T47D (cell line): ENCODE measurements around the gene BMPR2.

Source experiments
- DNase-seq, 2 experiments: peaks; one replicate each; pipeline versions ENCODE4 v3.0.0 to v3.0.0-alpha.2; 2011 to 2012; ENCODE audit warnings: low read depth in 1 of 2, low spot score in 1 of 2
- JUND ChIP-seq: IDR thresholded peaks from 2 replicates; pipeline ENCODE4 v1.6.1; 2012; ENCODE audit warnings: low read depth
- in situ Hi-C: cut with HindIII; loops from 2 replicates; pipeline ENCODE4 v1.10.0; 2016; ENCODE audit warnings: low sequenced_read_pairs, low pct_unique_long_range_greater_than_20kb

The BMPR2 gene

DNA sequence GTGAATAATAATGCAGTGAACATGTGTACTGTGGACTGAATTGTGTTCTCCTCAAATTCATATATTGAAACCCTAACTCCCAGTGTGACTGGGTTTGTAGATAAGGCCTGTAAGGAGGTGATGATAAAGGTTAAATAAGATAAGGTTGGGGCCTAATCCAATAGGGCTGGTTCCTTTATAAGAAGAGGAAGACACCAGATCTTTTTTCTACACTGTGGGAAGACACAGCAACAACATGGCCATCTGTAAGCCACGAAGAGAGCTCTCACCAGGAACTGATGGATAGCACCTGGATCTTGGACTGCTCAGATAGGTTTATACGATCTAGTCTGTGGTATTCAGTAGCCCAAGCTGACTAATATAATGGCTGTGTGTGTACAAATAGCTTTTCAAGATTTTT lies 66.8 kb downstream of the BMPR2 start:
- no peak for DNase-seq
- TF ChIP-seq JUND, result no peak

DNA sequence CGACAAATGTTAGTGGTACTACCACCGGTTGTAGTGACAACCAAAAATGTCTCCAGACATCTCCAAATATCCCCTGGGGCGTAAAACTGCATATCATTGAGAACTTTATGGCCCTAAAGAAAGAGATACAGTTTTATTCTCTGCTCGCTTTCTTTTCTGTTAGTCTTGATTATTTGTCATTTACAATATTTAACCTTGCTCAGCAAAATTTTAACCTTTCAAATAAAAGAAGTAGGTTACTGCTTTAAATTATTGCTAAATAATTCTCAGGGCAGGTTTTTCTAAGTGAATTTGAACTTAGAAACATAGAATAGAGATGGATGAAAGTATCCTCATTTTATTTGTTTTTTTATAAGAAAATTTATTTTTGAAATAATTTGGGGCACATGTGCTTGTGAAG lies 67.9 kb downstream of the BMPR2 start:
- in situ Hi-C loops, result no loop called here
- DNase-seq, result no peak
- no peak for TF ChIP-seq JUND

More for the DNA sequence above, 66.8 kb downstream of the BMPR2 start:
- in situ Hi-C loops, result no loop called here

DNA sequence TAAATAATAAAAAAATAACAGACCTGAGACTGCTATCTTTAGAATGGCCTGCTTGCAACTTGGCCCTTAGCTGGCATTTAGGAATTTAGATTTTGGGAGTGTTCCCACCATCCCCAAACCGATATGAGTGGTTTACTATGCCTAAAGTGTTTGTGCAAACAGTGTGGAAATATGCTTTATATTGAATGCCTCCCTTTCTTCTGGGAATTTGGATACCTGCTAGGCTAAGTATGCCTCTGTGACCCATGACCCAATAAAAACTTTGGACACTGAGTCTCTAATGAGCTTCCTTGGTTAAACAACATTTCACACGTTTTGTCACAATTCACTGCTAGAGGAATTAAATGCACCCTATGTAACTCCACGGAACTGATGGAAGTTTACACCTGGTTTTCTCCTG lies 73.2 kb downstream of the BMPR2 start:
- TF ChIP-seq JUND, result no peak
- DNase-seq, result no peak
- in situ Hi-C loops, result no loop called here

DNA sequence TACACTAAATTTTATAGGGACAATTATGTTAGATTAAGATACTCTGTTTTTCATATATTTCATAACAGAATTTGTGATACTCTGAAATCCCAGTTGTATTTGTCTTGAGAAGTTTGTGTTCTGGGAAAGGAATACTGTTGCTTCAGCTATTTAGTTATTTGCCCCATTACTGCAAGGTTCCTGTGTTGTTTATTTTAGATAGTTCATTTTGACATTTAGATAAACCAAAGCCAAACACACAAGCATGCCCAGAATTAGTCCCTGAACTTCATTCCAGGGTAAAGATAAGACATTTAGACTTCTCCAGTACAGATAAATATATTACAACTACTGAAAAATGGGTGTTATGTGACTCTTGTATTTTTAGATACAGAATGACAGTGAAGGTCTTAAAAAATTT lies 74.7 kb downstream of the BMPR2 start:
- in situ Hi-C loops, result no loop called here
- DNase-seq, result no peak
- no peak for TF ChIP-seq JUND

DNA sequence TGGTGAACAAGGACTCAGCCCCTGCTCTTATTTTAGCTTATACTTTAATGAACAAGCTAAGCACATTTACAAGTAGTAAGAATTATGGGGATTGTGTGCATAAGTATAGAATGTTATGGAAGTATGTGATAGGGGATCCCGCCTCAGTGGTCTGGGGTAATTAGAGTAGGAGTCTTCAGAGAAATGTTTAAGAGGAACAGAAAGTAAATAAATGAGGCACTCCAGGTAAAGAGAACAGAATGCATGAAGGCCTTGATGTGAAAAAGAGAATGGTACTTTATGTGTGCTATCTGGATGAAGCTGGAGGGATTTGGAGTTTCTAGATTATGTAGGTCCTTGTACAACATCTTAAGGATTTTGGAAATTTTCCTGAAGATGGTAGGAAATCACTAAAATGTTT lies 76.6 kb downstream of the BMPR2 start:
- no peak for TF ChIP-seq JUND
- in situ Hi-C loops, result no loop called here
- DNase-seq, result no peak

DNA sequence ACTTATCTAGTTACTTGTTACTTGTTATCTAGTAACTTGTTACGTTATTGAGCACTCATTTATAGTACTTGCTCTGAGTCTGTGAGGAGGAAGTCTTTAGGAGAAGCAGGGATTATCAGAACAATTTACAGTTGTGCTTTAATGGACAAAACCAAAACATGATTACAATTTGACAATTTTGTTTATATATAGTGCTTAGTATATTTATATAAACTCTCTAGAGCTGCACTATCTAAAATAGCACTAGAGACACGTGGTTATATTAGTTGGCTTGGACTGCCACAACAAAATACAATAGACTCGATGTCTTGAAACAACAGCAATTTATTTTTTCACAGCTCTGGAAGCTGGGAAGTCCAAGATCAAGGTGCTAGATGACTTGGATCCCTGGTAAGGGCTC lies 78.4 kb downstream of the BMPR2 start:
- in situ Hi-C loops, result no loop called here
- no peak for TF ChIP-seq JUND
- no peak for DNase-seq

DNA sequence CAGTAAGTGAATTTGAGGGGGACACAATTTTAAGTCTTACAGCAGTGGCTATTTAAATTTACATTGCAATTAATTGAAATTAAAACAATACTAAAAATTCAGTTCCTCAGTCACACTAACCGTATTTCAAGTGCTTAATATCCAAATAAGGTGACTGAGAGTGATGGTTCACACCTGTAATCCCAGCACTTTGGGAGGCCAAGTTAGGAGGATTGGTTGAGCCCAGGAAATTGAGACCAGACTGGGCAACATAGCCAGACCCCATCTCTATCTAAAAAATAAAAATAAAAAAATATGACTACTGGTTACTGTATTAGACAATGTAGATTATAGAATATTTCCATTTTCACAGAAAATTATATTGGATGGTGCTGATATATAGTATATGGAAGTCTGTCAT lies 79.0 kb downstream of the BMPR2 start:
- in situ Hi-C loops, result no loop called here
- no peak for DNase-seq
- no peak for TF ChIP-seq JUND

DNA sequence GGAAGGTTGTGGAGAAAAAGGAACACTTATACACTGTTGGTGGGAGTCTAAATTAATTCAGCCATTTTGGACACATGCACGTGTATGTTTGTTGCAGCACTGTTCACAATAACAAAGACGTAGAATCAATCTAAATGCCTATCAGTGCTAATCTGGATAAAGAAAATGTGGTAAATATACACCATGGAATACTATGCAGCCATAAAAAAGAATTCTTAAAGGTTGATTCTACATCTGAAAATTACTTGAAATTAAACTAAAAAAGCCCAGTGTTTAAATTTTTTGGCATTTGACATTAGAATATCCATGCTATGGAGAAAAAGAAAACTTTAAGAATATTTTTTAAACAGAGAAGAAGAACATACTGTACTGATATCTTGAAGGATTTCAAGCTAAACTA lies 84.0 kb downstream of the BMPR2 start:
- TF ChIP-seq JUND, result no peak
- in situ Hi-C loops, result no loop called here
- no peak for DNase-seq

DNA sequence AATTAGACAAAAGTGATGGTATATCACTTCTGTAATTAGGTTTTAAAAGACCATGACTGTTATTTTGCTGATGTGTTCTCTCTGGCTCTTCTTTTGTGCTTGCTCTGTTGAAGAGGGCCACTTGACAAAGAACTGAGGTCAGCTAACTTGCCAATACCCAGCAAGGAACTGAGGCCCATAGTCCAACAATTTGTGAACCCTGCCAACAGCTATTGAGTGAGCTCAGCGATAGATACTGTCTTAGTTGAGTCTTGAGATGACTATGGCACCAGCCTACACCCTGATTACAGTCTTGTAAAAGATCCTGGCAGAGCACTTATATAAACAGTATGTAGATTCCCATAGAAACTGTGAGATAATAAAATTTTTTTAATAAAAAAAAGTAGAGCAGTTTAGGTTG lies 103.0 kb downstream of the BMPR2 start:
- in situ Hi-C loops, result no loop called here
- TF ChIP-seq JUND, result no peak
- no peak for DNase-seq

DNA sequence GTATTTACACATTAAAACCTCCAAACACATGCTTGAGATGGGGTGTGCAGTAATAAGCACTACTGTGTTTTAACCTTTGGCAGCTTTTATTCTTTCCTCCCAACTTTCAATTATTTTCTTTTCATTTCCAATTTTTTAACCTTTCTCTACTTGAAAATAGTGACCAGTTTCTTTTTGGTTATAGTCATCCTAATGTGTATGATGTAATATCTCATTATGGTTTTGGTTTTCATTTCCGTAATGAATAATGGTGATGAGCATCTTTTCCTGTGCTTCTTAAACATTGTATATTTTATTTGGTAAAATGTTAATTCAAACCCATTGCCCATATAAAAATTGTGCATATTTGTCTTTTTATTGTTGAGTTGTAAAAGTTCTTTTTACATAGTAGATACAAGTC lies 103.5 kb downstream of the BMPR2 start:
- no peak for TF ChIP-seq JUND
- in situ Hi-C loops, result no loop called here
- no peak for DNase-seq

DNA sequence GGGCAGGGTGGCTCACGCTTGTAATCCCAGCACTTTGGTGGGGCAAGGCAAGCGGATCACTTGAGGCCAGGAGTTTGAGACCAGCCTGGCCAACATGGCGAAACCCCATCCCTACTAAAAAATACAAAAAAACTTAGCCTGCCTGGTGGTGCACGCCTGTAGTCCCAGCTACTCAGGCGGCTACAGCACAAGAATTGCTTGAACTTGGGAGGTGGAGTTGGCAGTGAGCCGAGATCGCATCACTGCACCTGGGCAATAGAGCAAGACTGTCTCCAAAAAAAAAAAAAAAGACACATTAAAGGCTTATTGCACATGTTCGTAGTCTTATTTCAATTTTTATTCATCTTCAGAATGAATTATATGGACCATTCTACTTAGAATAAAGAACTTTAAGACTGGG lies 110.2 kb downstream of the BMPR2 start:
- in situ Hi-C loops, result no loop called here
- no peak for DNase-seq
- no peak for TF ChIP-seq JUND

DNA sequence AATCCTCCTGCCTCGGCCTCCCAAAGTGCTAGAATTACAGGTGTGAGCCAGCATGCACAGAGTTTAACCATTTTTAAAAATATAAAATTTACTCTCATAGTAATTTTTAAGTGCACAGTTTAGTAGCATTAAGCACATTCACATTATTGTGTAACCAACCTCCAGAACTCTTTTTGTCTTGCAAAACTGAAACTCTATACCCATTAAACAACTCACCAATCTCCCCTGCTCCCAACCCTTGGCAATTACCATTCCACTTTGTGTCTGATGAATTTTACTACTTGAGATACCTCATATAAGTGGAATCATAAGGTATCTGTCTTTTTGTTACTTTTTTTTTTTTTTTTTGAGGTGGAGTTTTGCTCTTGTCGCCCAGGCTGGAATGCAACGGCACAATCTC lies 112.5 kb downstream of the BMPR2 start:
- TF ChIP-seq JUND, result no peak
- no peak for DNase-seq
- in situ Hi-C loops, result no loop called here

DNA sequence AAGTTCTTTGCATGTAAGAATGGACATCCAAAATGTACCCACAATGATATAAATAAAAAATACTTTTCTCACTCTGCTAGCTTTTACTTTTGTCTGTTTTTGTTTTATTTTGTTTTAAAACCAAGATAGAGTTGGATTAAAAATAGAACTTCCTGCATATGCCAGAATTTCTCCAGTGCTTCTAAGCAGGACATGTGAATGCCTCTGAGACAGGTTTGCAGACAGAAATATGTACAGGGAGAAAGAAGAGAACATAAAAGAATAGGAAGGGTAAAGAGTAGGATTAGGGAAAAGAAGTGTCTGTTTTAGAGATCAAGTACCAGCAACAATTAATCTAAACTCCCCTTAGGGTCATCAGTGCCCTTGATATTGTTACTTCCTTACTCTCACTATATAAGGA lies 114.4 kb downstream of the BMPR2 start:
- DNase-seq, result no peak
- TF ChIP-seq JUND, result no peak
- in situ Hi-C loops, result no loop called here

DNA sequence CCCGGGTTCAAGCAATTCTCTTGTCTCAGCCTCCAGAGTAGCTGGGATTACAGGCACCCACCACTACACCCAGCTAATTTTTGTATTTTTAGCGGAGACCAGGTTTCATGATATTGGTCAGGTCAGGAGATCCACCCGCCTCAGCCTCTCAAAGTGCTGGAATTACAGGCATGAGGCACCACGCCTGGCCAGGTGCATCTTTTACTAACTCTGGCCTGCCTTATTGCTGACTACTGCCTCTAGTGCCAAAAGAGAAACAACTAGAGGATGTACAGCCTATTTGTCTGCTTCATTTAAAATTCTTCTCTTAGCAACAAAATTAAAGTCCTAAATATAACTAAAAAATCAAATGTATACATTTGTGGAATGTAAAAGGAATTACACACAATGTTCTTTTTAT lies 115.4 kb downstream of the BMPR2 start:
- TF ChIP-seq JUND, result no peak
- in situ Hi-C loops, result no loop called here
- peak in 1 of 2 experiments; percentile 19 for DNase-seq
